OCI-LY1 (cell line): ENCODE measurements around the gene CDC6.

Experiments used
- H2AFZ ChIP-seq: fragments of 200-600 bp; sonication (generic), shearing (Covaris generic); 2 replicates; pipeline ENCODE4 v1.6.0; 2014; ENCODE audit warnings: antibody characterized with exemption, mild to moderate bottlenecking, low read length
- H3F3A ChIP-seq: fragments of 200-600 bp; sonication (generic), shearing (Covaris generic); 2 replicates; pipeline ENCODE4 v1.6.0; 2014; ENCODE audit warnings: mild to moderate bottlenecking, antibody characterized with exemption, low read length, moderate library complexity; ENCODE audit not compliant: insufficient read depth
- H3K27ac ChIP-seq: fragments of 200-600 bp; sonication (generic); 2 replicates; pipeline ENCODE4 v1.5.1; 2014; ENCODE audit warnings: low read length, mixed run types, mild to moderate bottlenecking, low read depth; ENCODE audit not compliant: poor library complexity, severe bottlenecking
- H3K27me3 ChIP-seq: fragments of 200-600 bp; sonication (generic); 2 replicates; pipeline ENCODE4 v1.6.0; 2014; ENCODE audit warnings: antibody characterized with exemption, mild to moderate bottlenecking, low read length, moderate library complexity; ENCODE audit not compliant: insufficient read depth
- H3K36me3 ChIP-seq: fragments of 200-600 bp; sonication (generic); 2 replicates; pipeline ENCODE4 v1.6.1; 2014; ENCODE audit warnings: mild to moderate bottlenecking, antibody characterized with exemption, low read length, moderate library complexity, mixed read lengths; ENCODE audit not compliant: insufficient read depth
- H3K4me1 ChIP-seq: fragments of 200-600 bp; sonication (generic); 2 replicates; pipeline ENCODE4 v1.5.1; 2014; ENCODE audit warnings: mild to moderate bottlenecking, low read length, moderate library complexity; ENCODE audit not compliant: insufficient read depth, severe bottlenecking
- H3K4me2 ChIP-seq: fragments of 200-600 bp; sonication (generic), shearing (Covaris generic); 2 replicates; pipeline ENCODE4 v1.6.1; 2014; ENCODE audit warnings: low read length
- H3K4me3 ChIP-seq: fragments of 200-600 bp; sonication (generic); 2 replicates; pipeline ENCODE4 v1.5.1; 2014; ENCODE audit warnings: low read length, low read depth, mild to moderate bottlenecking, mixed read lengths; ENCODE audit not compliant: poor library complexity, severe bottlenecking
- H3K79me2 ChIP-seq: fragments of 200-600 bp; shearing (Covaris generic); 2 replicates; pipeline ENCODE4 v1.6.1; 2016; ENCODE audit warnings: mixed run types, low read length, mixed read lengths; ENCODE audit not compliant: insufficient read depth
- H3K9ac ChIP-seq: fragments of 200-600 bp; sonication (generic), shearing (Covaris generic); 2 replicates; pipeline ENCODE4 v1.6.1; 2014; ENCODE audit warnings: mild to moderate bottlenecking, low read length, mixed read lengths
- H3K9me2 ChIP-seq: fragments of 200-600 bp; sonication (generic), shearing (Covaris generic); 2 replicates; pipeline ENCODE4 v1.6.1; 2014; ENCODE audit warnings: low read depth, mild to moderate bottlenecking, low read length, mixed read lengths
- H3K9me3 ChIP-seq: fragments of 200-600 bp; shearing (Covaris generic); 2 replicates; pipeline ENCODE4 v1.6.1; 2014; ENCODE audit warnings: low read length, mixed read lengths
- H4K20me1 ChIP-seq: fragments of 200-600 bp; sonication (generic), shearing (Covaris generic); 2 replicates; pipeline ENCODE4 v1.6.0; 2016; ENCODE audit warnings: mild to moderate bottlenecking, low read length; ENCODE audit not compliant: insufficient read depth
- CTCF ChIP-seq: fragments of 200-600 bp; sonication (generic), shearing (Covaris generic); IDR thresholded peaks from 2 replicates; pipeline ENCODE4 v1.5.1; 2017; ENCODE audit warnings: mild to moderate bottlenecking, antibody characterized with exemption, low read length, moderate library complexity, mixed read lengths
- EZH2 ChIP-seq: fragments of 200-600 bp; sonication (generic), shearing (Covaris generic); IDR thresholded peaks from 2 replicates; pipeline ENCODE4 v1.8.0; 2017; ENCODE audit warnings: borderline replicate concordance, mixed run types, mild to moderate bottlenecking, antibody characterized with exemption, low read length, moderate library complexity, mixed read lengths

CDC6 gene

GRCh38 chr17:40309949-40310510 is 22.4 kb downstream of the CDC6 start:
- Histone ChIP-seq H3K27ac (no peak overlapping the region), H2AFZ (no peak overlapping the region), H3K4me2 (no peak overlapping the region), H3K27me3 (no peaks in the 10 kb centered on the region), H3K79me2 (no peaks in the 10 kb centered on the region), H3K4me3 (no peak overlapping the region), H3F3A (no peaks in the 10 kb centered on the region), H3K4me1 (peaks cover 23% of the 10 kb centered on the region), H3K9me3 (no peaks in the 10 kb centered on the region), H3K9ac (no peak overlapping the region), H4K20me1 (no peaks in the 10 kb centered on the region), H3K9me2 (no peaks in the 10 kb centered on the region), H3K36me3 (0 out of 2 replicates have a peak, but pooled peaks cover 10% of the 10 kb centered on the region)
- TF ChIP-seq EZH2 (no peak), CTCF (no peak)

GRCh38 chr17:40310882-40311391 is 23.3 kb downstream of the CDC6 start:
- Histone ChIP-seq H3K4me3 (no peak overlapping the region), H3K4me2 (no peak overlapping the region), H2AFZ (no peak overlapping the region), H3K9me3 (no peaks in the 10 kb centered on the region), H3K9me2 (no peaks in the 10 kb centered on the region), H3K27me3 (no peaks in the 10 kb centered on the region), H3K79me2 (no peaks in the 10 kb centered on the region), H4K20me1 (no peaks in the 10 kb centered on the region), H3K4me1 (peaks cover 23% of the 10 kb centered on the region), H3K27ac (no peak overlapping the region), H3K36me3 (0 out of 2 replicates have a peak, but pooled peaks cover 5% of the 10 kb centered on the region), H3F3A (no peaks in the 10 kb centered on the region), H3K9ac (no peak overlapping the region)
- TF ChIP-seq CTCF: no peak
- no peak for TF ChIP-seq EZH2

GRCh38 chr17:40311575-40311974 is 23.9 kb downstream of the CDC6 start:
- H3K27ac ChIP-seq: no peak overlapping the region

More at GRCh38 chr17:40311575-40311974, 23.9 kb downstream of the CDC6 start:
- no peak overlapping the region for H2AFZ ChIP-seq
- peaks cover 23% of the 10 kb centered on the region for H3K4me1 ChIP-seq
- H3K4me3 ChIP-seq: no peak overlapping the region
- no peaks in the 10 kb centered on the region for H4K20me1 ChIP-seq
- H3K27me3 ChIP-seq: no peaks in the 10 kb centered on the region
- TF ChIP-seq CTCF (no peak), EZH2 (no peak)
- H3K9me2 ChIP-seq: no peaks in the 10 kb centered on the region
- no peak overlapping the region for H3K4me2 ChIP-seq
- H3K9ac ChIP-seq: no peak overlapping the region
- no peaks in the 10 kb centered on the region for H3K36me3 ChIP-seq
- H3K9me3 ChIP-seq: no peaks in the 10 kb centered on the region
- H3K79me2 ChIP-seq: no peaks in the 10 kb centered on the region
- no peaks in the 10 kb centered on the region for H3F3A ChIP-seq
